ENCODE data around the gene TOMM6.

TOMM6 gene

DNA sequence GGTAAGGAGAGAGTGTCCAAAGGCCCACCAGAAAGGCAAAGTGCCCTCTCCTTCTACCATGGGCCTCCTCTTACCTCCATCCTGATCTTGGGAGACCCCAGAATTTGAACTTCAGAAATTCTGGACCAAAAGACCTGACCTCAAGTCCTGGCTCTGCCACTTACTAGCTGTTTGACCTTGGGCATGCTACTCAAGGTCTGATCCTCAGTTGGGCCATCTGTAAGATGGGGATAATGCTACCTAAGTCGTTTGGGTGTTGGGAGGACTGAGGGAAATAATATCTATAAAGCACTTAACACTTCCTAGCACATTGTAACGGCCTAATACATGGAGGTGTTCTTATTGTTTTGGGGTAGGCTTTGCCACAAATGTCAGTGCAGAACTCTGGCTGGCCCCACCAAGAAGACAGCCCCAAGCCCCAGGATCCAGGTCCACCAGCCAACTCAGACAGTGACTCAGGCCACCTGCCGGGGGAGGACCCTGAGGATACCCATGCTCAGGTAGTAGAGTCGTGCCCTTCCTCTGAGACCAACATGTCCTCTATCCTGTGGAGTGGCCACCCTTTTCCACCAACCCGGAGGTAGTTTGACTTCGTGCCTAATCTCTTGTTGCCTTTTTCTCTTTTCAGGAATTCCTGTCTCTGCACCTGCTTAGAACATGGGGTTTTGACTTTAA, 4.3 kb upstream of the TOMM6 start:
- no CpG with 5 or more reads among the region's 6 CpGs for WGBS, 2 donors (ENCODE audit: extremely low coverage in 2 of 2, insufficient read length in 2 of 2, insufficient replicate concordance in 1 of 2)
- Histone ChIP-seq H2AFZ (ENCODE audit: low read length) (no peak overlapping the region), H2BK15ac (ENCODE audit: low read length) (no peak overlapping the region)

DNA sequence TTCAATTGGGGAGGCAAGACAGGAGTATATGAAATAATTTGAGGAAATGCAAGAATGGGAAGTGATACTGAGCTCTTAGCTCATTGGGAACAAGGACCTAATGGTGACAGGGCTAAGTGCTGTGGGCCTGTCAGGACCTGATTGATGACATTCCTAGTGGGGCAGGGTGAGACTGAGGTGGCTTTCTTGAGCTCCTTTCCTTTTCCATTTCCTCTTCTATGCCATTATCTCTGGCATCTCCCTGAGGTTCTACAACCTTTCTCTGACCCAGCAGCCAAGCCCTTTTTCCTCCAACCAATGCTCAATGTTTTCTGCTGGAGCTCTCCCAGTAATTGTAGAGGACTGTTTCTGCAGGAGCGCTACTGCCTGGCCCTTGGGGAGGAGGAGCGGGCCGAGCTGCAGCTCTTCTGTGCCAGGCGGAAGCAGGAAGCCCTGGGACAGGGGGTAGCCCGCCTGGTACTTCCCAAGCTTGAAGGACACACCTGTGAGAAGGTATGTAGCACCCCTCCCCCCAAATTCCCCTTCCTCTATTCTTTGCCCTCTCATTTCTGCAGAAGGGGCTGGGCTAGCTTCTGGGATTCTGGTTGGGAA, 2.8 kb upstream of the TOMM6 start:
- no peak overlapping the region for H3K4me2 ChIP-seq (ENCODE audit: insufficient read depth, low read length, poor library complexity, severe bottlenecking)
- no peak overlapping the region for H4K8ac ChIP-seq (ENCODE audit: low read depth, low read length)
- H2BK5ac ChIP-seq (ENCODE audit: low read length), result no peak overlapping the region
- no peak overlapping the region for H3K4me3 ChIP-seq (ENCODE audit: low read length in 2 of 2)
- no peaks in the 10 kb centered on the region for H3K27me3 ChIP-seq (ENCODE audit: control insufficient read depth in 3 of 3, insufficient read depth in 3 of 3, low read depth in 1 of 3, low read length in 3 of 3)
- H3K4ac ChIP-seq (ENCODE audit: low read length), result no peak overlapping the region
- H3K23ac ChIP-seq (ENCODE audit: low read depth, low read length, poor library complexity), result no peak overlapping the region
- no peak overlapping the region for H2BK12ac ChIP-seq (ENCODE audit: low read length)
- no peak overlapping the region for H2BK15ac ChIP-seq (ENCODE audit: low read length)
- no CpG with 5 or more reads among the region's 5 CpGs for WGBS, 2 donors (ENCODE audit: extremely low coverage in 2 of 2, insufficient read length in 2 of 2, insufficient replicate concordance in 1 of 2)
- no peak overlapping the region for H4K91ac ChIP-seq (ENCODE audit: low read depth, low read length, poor library complexity)
- H3K36me3 ChIP-seq (replicated peaks in 1 of 2; ENCODE audit: control insufficient read depth in 2 of 2, insufficient read depth in 2 of 2, low read length in 2 of 2), result peaks cover 9% of the 10 kb centered on the region in 2 donors
- no peak overlapping the region for H2BK120ac ChIP-seq (ENCODE audit: low read depth, low read length)
- H3K9ac ChIP-seq (ENCODE audit: low read depth, low read length, poor library complexity), result no peak overlapping the region
- H2AFZ ChIP-seq (ENCODE audit: low read length), result no peak overlapping the region
- no peak overlapping the region for H3K18ac ChIP-seq (ENCODE audit: low read length)
- H3K79me1 ChIP-seq (ENCODE audit: low read depth, low read length), result no peaks in the 10 kb centered on the region
- H3K27ac ChIP-seq (replicated peaks; ENCODE audit: low read length), result no peak overlapping the region
- no peak for DNase-seq (ENCODE audit: low spot score)
- H3K9me3 ChIP-seq (replicated peaks in 1 of 2; ENCODE audit: control insufficient read depth in 2 of 2, insufficient read depth in 1 of 2, low read depth in 1 of 2, low read length in 2 of 2), result no peaks in the 10 kb centered on the region
- no peak overlapping the region for H3K14ac ChIP-seq (ENCODE audit: low read length)
- H2AK5ac ChIP-seq (ENCODE audit: low read depth, low read length), result no peak overlapping the region
- peaks cover 6 to 12% of the 10 kb centered on the region in 2 donors for H3K4me1 ChIP-seq (ENCODE audit: control insufficient read depth in 2 of 2, insufficient read depth in 1 of 2, low read depth in 1 of 2, low read length in 2 of 2)

More for the DNA sequence above, 4.3 kb upstream of the TOMM6 start:
- Histone ChIP-seq H2AK5ac (ENCODE audit: low read depth, low read length) (no peak overlapping the region), H4K91ac (ENCODE audit: low read depth, low read length, poor library complexity) (no peak overlapping the region), H3K9ac (ENCODE audit: low read depth, low read length, poor library complexity) (no peak overlapping the region), H3K36me3 (replicated peaks in 1 of 2; ENCODE audit: control insufficient read depth in 2 of 2, insufficient read depth in 2 of 2, low read length in 2 of 2) (peaks cover 0 to 2% of the 10 kb centered on the region in 2 donors), H3K4ac (ENCODE audit: low read length) (no peak overlapping the region), H3K27me3 (ENCODE audit: control insufficient read depth in 3 of 3, insufficient read depth in 3 of 3, low read depth in 1 of 3, low read length in 3 of 3) (no peaks in the 10 kb centered on the region), H2BK5ac (ENCODE audit: low read length) (no peak overlapping the region), H2BK12ac (ENCODE audit: low read length) (no peak overlapping the region), H3K4me2 (ENCODE audit: insufficient read depth, low read length, poor library complexity, severe bottlenecking) (no peak overlapping the region), H2BK120ac (ENCODE audit: low read depth, low read length) (no peak overlapping the region), H3K23ac (ENCODE audit: low read depth, low read length, poor library complexity) (no peak overlapping the region), H3K27ac (replicated peaks; ENCODE audit: low read length) (no peak overlapping the region), H3K79me1 (ENCODE audit: low read depth, low read length) (no peaks in the 10 kb centered on the region), H4K8ac (ENCODE audit: low read depth, low read length) (no peak overlapping the region), H3K4me1 (ENCODE audit: control insufficient read depth in 2 of 2, insufficient read depth in 1 of 2, low read depth in 1 of 2, low read length in 2 of 2) (peaks cover 8 to 17% of the 10 kb centered on the region in 2 donors), H3K9me3 (replicated peaks in 1 of 2; ENCODE audit: control insufficient read depth in 2 of 2, insufficient read depth in 1 of 2, low read depth in 1 of 2, low read length in 2 of 2) (no peaks in the 10 kb centered on the region), H3K14ac (ENCODE audit: low read length) (no peak overlapping the region), H3K4me3 (ENCODE audit: low read length in 2 of 2) (no peak overlapping the region), H3K18ac (ENCODE audit: low read length) (no peak overlapping the region)
- no peak for DNase-seq (ENCODE audit: low spot score)

DNA sequence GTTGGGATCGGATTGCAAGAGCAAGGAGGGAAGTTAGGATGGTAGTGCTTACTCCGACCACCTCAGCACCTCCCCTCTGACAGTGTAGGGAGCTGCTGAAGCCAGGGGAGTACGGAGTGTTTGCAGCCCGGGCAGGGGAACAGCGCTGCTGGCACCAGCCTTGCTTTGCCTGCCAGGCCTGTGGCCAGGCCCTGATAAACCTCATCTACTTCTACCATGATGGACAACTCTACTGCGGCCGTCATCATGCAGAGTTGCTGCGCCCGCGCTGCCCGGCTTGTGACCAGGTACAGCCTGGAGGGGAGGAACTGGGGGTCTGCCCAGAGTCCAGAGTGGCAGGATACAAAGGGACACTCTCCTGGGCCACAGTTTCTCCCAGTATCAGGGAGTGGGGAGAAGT, 2.2 kb upstream of the TOMM6 start:
- no CpG with 5 or more reads among the region's 11 CpGs for WGBS, 2 donors (ENCODE audit: extremely low coverage in 2 of 2, insufficient read length in 2 of 2, insufficient replicate concordance in 1 of 2)
- Histone ChIP-seq H2BK120ac (ENCODE audit: low read depth, low read length) (no peak overlapping the region), H3K79me1 (ENCODE audit: low read depth, low read length) (no peaks in the 10 kb centered on the region), H3K4me3 (ENCODE audit: low read length in 2 of 2) (no peak overlapping the region), H2AK5ac (ENCODE audit: low read depth, low read length) (peak overlapping the region; percentile 27), H3K36me3 (replicated peaks in 1 of 2; ENCODE audit: control insufficient read depth in 2 of 2, insufficient read depth in 2 of 2, low read length in 2 of 2) (peaks cover 12 to 15% of the 10 kb centered on the region in 2 donors), H2BK5ac (ENCODE audit: low read length) (no peak overlapping the region), H3K9ac (ENCODE audit: low read depth, low read length, poor library complexity) (no peak overlapping the region), H2BK12ac (ENCODE audit: low read length) (no peak overlapping the region), H4K8ac (ENCODE audit: low read depth, low read length) (no peak overlapping the region), H3K27ac (replicated peaks; ENCODE audit: low read length) (no peak overlapping the region), H3K4ac (ENCODE audit: low read length) (no peak overlapping the region), H3K9me3 (replicated peaks in 1 of 2; ENCODE audit: control insufficient read depth in 2 of 2, insufficient read depth in 1 of 2, low read depth in 1 of 2, low read length in 2 of 2) (no peaks in the 10 kb centered on the region), H3K14ac (ENCODE audit: low read length) (no peak overlapping the region), H3K18ac (ENCODE audit: low read length) (no peak overlapping the region), H3K4me2 (ENCODE audit: insufficient read depth, low read length, poor library complexity, severe bottlenecking) (no peak overlapping the region), H2BK15ac (ENCODE audit: low read length) (no peak overlapping the region), H4K91ac (ENCODE audit: low read depth, low read length, poor library complexity) (no peak overlapping the region), H3K4me1 (ENCODE audit: control insufficient read depth in 2 of 2, insufficient read depth in 1 of 2, low read depth in 1 of 2, low read length in 2 of 2) (peaks cover 6 to 12% of the 10 kb centered on the region in 2 donors), H3K23ac (ENCODE audit: low read depth, low read length, poor library complexity) (no peak overlapping the region), H2AFZ (ENCODE audit: low read length) (no peak overlapping the region), H3K27me3 (ENCODE audit: control insufficient read depth in 3 of 3, insufficient read depth in 3 of 3, low read depth in 1 of 3, low read length in 3 of 3) (no peaks in the 10 kb centered on the region)
- DNase-seq (ENCODE audit: low spot score), result no peak

GRCh38 chr6:41785689-41786450, 1.6 kb upstream of the TOMM6 start:
- Histone ChIP-seq H3K4me1 (ENCODE audit: control insufficient read depth in 2 of 2, insufficient read depth in 1 of 2, low read depth in 1 of 2, low read length in 2 of 2) (peaks cover 6 to 11% of the 10 kb centered on the region in 2 donors), H3K4ac (ENCODE audit: low read length) (peak overlapping the region; percentile 6), H3K79me1 (ENCODE audit: low read depth, low read length) (no peaks in the 10 kb centered on the region), H3K27me3 (ENCODE audit: control insufficient read depth in 3 of 3, insufficient read depth in 3 of 3, low read depth in 1 of 3, low read length in 3 of 3) (no peaks in the 10 kb centered on the region), H3K4me3 (ENCODE audit: low read length in 2 of 2) (peak overlapping the region; percentile 77 to 79), H2BK12ac (ENCODE audit: low read length) (peak overlapping the region; percentile 93), H3K36me3 (replicated peaks in 1 of 2; ENCODE audit: control insufficient read depth in 2 of 2, insufficient read depth in 2 of 2, low read length in 2 of 2) (peaks cover 14 to 21% of the 10 kb centered on the region in 2 donors), H3K23ac (ENCODE audit: low read depth, low read length, poor library complexity) (peak overlapping the region; percentile 66), H2BK5ac (ENCODE audit: low read length) (peak overlapping the region; percentile 56), H2AFZ (ENCODE audit: low read length) (peak overlapping the region; percentile 93), H3K18ac (ENCODE audit: low read length) (peak overlapping the region; percentile 92), H3K9ac (ENCODE audit: low read depth, low read length, poor library complexity) (peak overlapping the region; percentile 84), H4K8ac (ENCODE audit: low read depth, low read length) (no peak overlapping the region), H3K14ac (ENCODE audit: low read length) (peak overlapping the region; percentile 90), H2BK15ac (ENCODE audit: low read length) (peak overlapping the region; percentile 94), H3K27ac (replicated peaks; ENCODE audit: low read length) (no peak overlapping the region), H2BK120ac (ENCODE audit: low read depth, low read length) (no peak overlapping the region), H3K4me2 (ENCODE audit: insufficient read depth, low read length, poor library complexity, severe bottlenecking) (peak overlapping the region; percentile 90), H2AK5ac (ENCODE audit: low read depth, low read length) (peak overlapping the region; percentile 97), H4K91ac (ENCODE audit: low read depth, low read length, poor library complexity) (no peak overlapping the region), H3K9me3 (replicated peaks in 1 of 2; ENCODE audit: control insufficient read depth in 2 of 2, insufficient read depth in 1 of 2, low read depth in 1 of 2, low read length in 2 of 2) (no peaks in the 10 kb centered on the region)
- no peak for DNase-seq (ENCODE audit: low spot score)
- no CpG with 5 or more reads among the region's 29 CpGs for WGBS, 2 donors (ENCODE audit: extremely low coverage in 2 of 2, insufficient read length in 2 of 2, insufficient replicate concordance in 1 of 2)

Measured in neuronal stem cell (in vitro differentiated cells).